GM21381 (cell line): ENCODE measurements around the gene TUBA8.

Experiments used
- ATAC-seq: cut with Tn5 transposase; IDR thresholded peaks from one replicate; pipeline ENCODE4 v1.9.1; 2021; ENCODE audit warnings: mild to moderate bottlenecking, moderate library complexity; ENCODE audit not compliant: unreplicated experiment

Gene TUBA8

DNA sequence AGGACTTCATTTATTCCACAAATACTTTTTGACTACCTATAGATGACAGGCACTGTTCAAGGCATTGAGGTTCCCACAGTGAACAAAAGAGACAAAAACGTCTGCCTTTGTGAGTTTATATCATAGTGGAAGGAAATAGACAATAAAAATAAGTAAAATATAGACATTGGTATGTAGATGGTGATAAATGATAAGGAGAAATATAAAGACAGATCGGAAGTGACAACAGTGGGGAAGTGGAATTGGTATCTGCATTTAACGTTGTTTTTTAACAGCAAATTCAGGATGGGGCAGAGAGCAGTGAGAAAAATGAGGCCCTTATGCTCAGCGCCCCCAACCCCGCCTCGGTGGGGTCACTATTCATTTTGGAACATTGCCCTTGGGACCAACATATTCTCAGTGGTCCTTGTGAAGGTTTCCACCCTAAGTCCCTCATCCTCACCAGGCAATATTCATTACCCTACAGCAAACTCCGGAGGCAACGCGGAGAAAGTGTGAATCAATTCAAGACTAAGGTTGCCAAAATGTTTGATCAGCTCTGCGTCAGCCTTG lies 33.4 kb upstream of the TUBA8 start:
- ATAC-seq, result peak; percentile 4

DNA sequence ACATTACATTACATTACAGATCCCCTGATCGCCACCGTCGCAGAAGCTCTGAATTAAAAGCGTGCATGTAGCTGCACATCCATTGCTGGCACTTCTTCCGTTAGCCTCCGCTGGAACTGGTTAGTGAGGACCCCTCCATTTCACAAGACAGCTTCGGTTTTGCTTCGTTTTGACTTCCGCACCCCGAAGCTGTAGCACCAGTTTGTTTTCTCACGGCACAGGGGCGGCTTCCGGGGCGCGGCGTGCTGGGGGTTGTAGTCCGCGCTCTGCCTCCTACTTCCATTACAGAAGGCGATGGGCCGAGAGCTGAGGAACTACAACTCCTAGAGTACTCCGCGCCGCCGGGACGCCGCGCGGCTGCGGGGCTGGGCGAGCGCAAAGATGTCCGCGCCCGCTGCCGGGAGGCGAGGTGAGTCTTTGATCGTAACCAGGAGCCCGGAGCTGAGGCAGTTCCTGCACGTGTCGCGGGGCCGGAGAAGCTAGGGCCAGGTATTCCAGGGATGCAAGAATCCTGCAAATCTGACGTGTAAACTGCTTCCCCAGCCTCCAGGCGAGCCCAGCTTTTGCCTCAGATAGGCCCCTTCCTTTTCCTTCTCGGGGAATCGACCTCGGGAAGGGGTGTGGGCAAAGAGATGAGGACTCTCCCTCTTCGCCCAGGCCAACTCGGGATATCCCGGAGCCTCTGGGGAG lies 32.8 kb upstream of the TUBA8 start, which contains the start of gene PEX26:
Gene PEX26, plus strand, starts transcription at position 352 of the 690 bp plus-strand sequence. CDS start 387 bp downstream, outside the sequence.
- peak; percentile 92 for ATAC-seq

DNA sequence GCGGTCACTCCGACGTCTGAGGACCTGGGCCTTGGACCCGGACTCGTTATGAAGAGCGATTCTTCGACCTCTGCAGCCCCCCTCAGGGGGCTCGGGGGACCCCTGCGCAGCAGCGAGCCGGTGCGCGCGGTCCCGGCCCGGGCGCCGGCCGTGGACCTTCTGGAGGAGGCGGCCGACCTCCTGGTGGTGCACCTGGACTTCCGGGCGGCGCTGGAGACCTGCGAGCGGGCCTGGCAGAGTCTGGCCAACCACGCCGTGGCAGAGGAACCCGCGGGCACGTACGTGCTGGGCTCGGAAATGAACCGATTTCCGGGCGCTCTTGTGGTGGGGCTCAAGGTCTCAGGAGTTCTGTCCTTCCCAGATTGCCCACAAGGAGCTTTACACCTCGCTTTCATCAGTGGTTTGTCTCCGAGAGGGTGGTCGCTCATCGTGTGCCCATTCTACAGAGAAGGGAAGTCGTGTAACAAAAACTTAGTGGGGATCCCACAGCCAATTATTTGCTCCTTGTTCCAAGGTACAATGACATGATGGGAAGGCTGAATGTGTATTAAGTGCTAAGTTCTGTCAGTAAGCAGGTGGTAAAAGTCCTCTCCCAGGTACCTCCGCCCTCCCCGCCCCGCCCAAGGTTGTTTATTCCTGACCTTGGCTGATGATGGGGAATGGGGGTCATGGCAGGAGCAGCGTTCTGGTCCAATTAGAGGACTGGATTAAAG lies 32.1 kb upstream of the TUBA8 start:
- peak; percentile 17 for ATAC-seq

DNA sequence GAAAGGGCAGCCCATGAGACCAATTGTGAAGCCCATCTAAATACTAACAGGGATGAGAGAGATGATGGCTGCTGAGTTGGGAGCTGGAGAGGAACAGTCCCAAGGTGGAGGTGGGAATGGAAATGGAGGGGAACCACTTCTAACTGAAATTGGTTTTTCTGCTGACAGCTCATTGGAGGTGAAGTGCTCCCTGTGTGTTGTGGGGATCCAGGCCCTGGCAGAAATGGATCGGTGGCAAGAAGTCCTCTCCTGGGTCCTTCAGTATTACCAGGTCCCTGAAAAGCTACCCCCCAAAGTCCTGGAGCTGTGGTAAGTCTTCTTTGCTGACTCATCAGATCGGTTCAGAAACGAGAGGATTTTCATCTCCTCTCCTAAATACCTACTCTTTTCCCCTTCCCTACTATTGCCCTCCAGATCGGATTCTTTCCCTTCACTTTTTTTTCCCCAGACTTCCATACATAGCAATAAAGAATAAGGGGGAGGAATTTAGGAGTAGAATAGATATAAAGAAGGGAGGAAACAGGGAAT lies 30.8 kb upstream of the TUBA8 start:
- ATAC-seq, result no peak

DNA sequence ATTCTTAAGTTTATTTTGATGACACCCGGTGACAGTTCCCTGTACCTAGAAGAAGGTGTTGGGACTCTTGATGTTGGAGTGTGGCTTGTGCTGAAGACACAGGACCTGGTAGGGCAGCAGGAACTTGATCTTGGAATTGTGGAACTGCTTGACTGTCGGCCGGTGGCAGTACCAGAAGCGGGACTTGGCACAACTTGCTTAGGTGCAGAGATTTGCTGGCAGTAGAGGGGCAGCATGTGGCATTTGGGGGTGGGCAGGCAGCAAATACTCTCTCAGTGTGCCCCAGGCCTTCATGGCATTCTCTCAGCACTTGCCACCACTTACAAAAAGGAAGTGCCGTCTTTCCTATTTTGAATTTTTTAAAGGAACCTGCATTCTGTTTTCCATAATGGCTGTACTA lies 29.2 kb upstream of the TUBA8 start:
- ATAC-seq, result no peak

DNA sequence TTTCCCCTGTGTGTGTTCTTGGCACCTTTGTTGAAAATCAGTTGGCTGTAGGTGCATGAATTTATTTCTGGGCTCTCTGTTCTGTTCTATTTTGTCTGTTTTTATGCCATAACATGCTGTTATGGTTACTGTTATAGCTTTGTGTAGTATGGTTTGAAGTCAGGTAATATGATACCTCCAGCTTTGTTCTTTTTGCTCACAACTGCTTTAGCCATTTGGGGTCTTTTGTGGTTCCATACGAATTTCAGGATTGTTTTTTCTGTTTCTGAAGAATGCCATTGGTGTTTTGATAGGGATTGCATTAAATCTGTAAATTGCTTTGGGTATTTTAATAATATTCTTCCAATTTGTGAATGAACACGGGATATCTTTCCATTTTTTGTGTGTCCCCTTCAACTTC lies 28.1 kb upstream of the TUBA8 start:
- no peak for ATAC-seq

DNA sequence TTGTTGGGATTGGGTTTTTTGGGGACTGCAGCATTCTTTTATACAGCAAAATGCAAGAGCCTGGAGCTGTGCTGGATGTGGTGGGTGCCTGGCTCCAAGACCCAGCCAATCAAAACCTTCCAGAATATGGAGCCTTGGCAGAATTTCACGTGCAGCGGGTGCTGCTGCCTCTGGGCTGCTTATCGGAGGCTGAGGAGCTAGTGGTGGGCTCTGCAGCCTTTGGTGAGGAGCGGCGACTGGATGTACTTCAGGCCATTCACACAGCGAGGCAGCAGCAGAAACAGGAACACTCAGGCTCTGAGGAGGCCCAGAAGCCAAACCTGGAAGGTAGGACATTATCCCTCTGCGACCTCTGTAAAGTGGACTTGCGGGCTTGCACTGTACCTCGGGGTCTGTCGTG lies 27.2 kb upstream of the TUBA8 start:
- ATAC-seq, result no peak

DNA sequence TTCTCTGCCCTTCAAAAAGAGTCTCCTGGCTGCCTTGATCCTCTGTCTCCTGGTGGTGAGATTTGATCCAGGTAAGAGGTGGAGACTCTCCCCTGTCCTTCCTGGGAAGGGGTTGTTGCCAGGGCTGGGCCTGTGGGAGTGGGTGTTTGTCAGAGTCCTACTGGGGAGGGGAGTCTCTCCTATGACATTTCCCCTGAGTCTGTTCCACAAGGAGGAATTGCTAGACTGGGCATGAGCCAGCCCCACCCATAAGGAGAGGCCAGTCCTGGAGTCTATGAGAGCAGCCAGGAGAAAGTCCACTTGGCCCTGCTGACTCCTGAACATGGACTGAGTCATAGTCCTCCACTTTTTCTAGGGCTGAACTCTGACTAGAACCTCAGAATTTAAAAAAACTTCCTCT lies 25.4 kb upstream of the TUBA8 start:
- no peak for ATAC-seq

DNA sequence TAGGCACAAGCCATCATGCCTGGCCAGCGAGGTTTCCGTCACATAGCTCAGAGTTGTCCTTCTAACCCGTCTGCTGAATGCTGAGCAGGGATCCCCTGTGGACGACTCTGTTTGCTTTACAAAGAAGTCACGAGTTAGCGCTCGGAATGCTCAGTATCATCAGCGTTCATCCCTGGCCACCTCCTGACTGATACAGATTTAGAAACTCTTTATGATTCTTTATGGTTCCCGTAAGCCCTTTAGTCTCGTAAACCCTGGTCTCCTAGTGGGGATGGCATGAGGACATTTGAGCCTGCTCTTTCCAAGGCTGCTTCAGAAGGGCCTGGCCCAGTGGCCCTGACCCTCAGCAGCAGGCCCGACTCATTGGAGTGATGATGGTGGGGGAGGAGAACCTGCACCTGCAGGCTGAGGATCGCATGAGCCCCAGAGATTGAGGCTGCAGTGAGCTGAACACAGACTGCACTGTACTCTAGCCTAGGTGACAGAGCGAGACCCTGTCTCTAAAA lies 23.2 kb upstream of the TUBA8 start:
- no peak for ATAC-seq

DNA sequence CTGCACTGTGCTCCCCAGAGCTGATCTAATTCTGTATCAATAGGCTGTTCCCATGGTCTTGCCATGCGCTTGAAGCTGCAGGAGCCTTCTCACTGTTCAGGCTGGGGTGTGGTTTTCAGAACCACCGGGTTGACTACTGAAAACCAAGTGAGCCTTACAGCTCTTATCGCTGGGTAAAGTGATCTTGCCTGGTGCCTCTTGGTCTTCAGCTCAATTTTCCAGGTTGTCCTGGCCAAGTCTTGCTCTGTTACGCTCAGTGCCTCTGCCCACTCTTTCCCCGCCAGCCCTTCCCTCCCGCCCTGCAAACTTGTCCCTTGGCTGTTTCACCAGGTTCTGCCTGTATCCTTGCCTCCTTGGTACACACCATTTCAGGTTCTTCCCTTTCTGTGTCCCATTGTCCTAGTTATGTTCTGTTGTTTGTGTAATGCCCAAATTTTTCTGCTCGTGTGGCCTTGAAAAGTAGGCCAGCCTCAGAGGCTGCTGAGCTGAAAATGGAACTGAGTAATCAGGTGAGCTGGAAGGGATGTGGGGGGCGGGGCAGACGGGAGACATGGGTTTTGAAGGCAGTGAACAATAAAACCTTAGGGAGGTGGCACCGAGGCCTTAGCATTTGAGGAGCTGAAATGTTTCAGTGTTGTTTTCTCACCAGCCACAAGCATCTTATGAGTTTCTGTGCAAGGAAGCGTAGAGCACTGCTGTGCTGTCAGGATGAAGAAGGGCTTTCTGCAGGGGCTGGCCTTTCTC lies 21.6 kb upstream of the TUBA8 start:
- no peak for ATAC-seq

DNA sequence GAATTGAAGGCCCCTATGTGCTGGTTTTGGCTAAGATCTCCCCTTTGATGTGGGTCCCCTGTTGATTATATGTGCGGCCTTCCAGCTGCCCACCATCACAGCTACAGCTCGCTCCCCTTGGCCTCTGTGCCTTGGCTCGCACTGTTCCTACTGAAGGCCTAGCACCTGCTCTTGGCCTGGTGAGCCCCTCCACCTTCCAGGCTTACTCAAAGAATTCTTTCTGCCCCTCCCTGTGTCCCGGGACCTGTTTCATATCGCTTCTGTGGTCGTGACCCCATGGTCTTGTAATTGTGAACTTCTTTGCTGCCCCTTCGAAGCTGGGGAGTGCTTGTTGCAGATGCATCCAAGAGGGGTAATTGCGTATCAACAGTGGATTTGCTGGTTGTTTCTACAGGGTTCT lies 20.3 kb upstream of the TUBA8 start:
- no peak for ATAC-seq

DNA sequence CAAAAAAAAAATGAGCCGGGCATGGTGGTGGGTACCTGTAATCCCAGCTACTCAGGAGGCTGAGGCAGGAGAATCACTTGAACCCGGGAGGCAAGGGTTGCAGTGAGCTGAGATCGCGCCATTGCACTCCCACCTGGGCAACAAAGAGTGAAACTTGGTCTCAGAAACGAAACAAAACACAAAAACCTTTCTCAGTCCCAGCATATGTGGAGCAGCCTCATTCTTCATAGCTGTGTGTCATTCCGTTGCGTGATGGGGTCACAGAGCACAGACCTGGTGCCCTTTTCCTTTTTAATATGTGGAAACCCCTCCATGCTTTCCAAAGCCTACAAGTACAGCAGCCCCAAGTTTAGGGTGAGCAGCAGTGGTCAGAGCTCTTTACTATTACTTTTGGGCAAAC lies 19.1 kb upstream of the TUBA8 start:
- ATAC-seq, result no peak

DNA sequence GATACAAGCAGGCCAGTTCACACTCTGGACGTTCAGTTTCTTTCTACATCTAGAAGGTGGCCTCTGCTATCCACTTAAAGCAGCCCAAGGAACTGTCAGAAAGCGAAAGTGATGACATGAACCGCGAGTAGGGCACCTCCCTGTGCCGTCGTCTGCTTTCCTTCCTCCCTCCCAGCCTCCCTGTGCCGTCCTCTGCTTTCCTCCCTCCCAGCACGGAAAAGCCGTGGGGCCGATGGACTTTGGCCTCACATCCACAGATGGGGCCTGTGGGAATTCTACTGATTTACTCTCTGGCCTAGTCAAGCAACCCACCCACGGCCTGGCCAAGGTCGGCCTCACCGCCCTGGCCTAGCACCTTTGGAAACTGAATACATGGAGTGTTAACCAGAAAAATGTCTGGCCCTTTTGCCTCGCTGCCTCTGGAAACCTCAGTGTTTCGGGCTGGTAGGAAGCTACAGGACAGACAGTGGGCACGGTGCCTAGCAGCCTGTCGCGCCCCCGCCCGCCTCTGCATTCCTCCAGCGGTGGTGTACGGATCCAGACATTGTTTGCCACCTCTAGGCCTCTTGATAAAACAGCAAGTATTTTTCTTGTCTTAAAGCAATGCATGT lies 18.6 kb upstream of the TUBA8 start:
- ATAC-seq, result no peak

DNA sequence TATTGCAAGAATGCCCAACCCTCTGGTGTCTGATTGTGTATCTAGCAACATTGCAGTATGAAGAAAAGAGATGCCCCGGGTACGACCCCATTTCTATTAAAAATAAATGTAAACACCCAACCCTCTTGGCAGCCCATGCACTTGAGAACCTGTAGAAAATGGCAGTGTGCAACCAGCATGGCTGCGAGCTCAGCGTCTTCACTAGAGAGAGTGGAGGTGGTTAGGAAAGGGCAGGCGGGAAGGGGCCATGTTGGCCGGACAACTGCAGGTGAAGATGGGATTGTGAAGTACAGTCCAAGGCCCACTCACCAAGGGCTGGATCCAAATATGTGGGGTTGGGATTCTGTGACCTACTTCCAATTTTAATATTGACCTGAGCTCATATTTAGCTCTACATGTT lies 16.9 kb upstream of the TUBA8 start:
- ATAC-seq, result no peak

DNA sequence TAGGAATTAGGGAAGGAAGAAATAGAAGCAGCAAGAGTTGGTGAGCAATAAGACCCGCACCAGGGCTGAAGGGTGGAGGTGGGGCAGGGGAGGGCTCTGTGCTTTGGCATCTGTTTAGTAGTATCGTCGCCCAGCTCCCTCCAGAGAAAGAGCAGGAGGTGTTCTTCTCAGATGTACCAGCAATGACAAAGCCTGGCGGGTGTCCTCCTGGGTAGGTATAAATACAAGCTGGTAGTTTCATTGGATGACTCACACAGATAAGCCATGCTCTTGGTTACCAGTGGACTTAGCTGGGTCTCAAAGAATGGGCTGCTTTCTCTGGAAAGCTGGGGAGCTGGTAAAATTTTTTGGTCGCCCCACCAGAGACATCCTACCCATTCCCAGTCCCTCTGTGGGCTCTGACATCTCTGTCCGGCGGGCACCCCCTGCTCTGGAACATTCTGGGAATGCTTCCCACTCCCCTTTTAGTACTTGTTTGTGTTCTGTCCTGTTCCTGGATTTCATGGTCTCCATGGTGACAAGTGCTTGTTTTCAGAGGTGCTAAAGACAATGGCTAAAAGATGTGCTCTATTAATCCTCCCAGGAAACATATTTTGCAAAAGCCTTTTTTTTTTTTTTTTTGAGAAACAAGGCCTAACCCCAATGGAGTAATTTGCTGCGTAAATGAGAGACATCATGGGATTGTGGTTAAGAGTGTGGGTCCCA lies 15.4 kb upstream of the TUBA8 start:
- ATAC-seq, result no peak

DNA sequence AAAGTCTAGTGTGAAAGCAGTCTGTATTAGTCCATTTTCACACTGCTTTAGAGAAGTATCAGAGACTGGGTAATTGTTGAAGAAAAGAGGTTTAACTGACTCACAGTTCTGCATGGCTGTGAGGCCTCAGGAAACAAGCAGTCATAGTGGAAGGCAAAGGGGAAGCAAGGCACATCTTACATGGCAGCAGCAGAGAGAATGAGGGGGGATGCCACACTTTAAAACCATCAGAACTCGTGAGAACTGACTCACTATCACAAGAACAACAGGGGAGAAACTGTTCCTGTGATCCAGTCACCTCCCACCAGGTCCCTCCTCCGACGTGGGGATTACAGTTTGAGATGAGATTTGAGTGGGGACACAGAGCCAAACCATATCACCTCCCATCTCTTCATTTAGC lies 13.8 kb upstream of the TUBA8 start:
- ATAC-seq, result no peak

DNA sequence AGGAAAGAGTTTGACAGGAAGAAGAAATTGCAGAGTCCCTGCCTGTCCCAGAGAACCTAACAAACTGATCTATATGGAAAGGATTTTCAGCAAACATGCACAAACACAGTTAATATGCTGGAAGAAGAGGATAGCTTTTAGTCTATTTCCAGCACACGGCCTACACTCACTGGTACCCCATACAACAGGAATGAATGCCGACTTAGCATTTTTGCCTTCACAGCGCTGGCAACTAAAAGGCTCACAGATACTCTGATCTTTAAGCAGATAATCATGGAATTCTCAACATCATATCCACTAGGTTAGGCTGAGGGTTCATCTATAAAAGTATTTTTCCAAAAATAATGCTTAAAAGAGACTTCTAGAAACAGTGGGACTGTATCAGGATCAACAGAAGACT lies 9.8 kb upstream of the TUBA8 start:
- no peak for ATAC-seq

DNA sequence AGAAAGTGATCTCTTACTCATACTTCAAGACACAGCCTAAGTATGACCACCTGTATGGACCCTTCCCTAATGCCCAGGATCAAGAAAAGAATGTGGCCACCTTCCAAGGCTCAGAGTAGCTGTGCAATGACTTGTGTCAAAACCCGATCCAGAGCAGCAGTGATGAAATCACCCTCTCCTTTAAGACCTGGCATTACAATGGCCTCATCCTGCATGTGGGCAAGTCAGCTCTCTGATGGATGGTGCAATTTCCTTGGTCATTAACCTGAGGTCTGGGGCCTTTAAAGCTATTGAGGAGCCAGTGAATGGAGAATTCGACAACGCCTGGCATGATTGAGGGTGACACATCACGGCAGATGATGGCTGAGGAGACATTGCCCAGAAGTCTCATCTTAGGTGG lies 9.1 kb upstream of the TUBA8 start:
- ATAC-seq, result no peak

DNA sequence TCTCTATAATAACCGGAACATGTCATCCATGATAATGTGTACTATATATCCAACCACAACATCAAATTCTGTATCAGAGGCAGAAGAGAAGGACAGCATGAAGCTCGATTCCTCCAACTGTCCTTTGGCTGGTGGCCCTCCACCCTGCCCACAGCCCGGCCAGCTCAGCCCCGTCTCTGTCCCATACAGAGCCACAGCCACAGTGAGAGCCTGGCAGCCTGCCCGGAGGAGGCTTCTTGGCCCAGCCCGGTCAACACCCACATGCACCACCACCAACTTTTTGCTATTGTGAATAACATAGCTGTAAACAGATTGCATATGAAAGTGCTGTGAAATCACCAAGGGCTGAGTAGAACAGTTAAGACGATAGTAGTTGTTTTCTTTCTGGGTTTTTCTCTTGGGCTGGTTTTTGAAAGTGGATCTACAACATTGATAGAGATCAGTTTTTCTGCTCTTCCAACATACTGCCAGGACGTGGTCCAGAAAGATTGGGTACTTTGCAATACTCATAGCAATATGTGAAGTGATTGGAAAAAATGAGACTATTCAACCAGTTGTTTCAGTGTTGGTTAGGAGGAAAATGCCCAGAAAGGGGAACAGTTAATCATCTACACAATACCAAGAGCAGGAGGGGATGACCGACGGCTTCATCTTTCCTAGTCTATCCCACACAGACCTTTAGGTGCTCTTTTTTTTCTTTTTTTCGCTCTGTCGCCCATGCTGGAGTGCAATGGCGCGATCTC lies 6.9 kb upstream of the TUBA8 start:
- no peak for ATAC-seq
